Stimulated activated CD4-positive, alpha-beta T cell treated with anti-CD3 and anti-CD28 coated beads, Interleukin-15, amount 100 ng/mL, for 48 hours (primary cell): ENCODE results near the gene ANO1.

Experiments
- DNase-seq, 2 donors: peaks; one replicate each; pipeline ENCODE4 v3.0.0-alpha.2; 2020; ENCODE audit warnings: low read depth in 2 of 2

Gene ANO1

GRCh38 chr11:70138403-70138802 is 60.3 kb downstream of the ANO1 start:
- no peak for DNase-seq

GRCh38 chr11:70139785-70140410 is 61.8 kb downstream of the ANO1 start:
- no peak for DNase-seq

- no peak for DNase-seq
Measured at GRCh38 chr11:70140711-70141485, 62.8 kb downstream of the ANO1 start.

GRCh38 chr11:70141486-70142220 is 63.5 kb downstream of the ANO1 start:
- DNase-seq = no peak

- DNase-seq = no peak
Measured at GRCh38 chr11:70142221-70142875, 64.2 kb downstream of the ANO1 start.

GRCh38 chr11:70144262-70144661 is 66.1 kb downstream of the ANO1 start:
- no peak for DNase-seq

GRCh38 chr11:70145071-70145470 is 67.0 kb downstream of the ANO1 start:
- DNase-seq = no peak

- DNase-seq = no peak
Measured at GRCh38 chr11:70145841-70146240, 67.7 kb downstream of the ANO1 start.

GRCh38 chr11:70146299-70146698 is 68.2 kb downstream of the ANO1 start:
- DNase-seq = no peak

GRCh38 chr11:70146895-70147520 is 68.9 kb downstream of the ANO1 start:
- no peak for DNase-seq

- DNase-seq = no peak
Measured at GRCh38 chr11:70147668-70148067, 69.6 kb downstream of the ANO1 start.

- DNase-seq = no peak
Measured at GRCh38 chr11:70151671-70152070, 73.6 kb downstream of the ANO1 start.

GRCh38 chr11:70153133-70153727 is 75.1 kb downstream of the ANO1 start:
- no peak for DNase-seq

GRCh38 chr11:70155386-70155785 is 77.3 kb downstream of the ANO1 start:
- DNase-seq = no peak

- no peak for DNase-seq
Measured at GRCh38 chr11:70156291-70157037, 78.3 kb downstream of the ANO1 start.

- DNase-seq = no peak
Measured at GRCh38 chr11:70158201-70158600, 80.1 kb downstream of the ANO1 start.

- DNase-seq = no peak
Measured at GRCh38 chr11:70158757-70159389, 80.8 kb downstream of the ANO1 start.

GRCh38 chr11:70159627-70160570 is 81.8 kb downstream of the ANO1 start:
- DNase-seq = no peak

- DNase-seq = no peak
Measured at GRCh38 chr11:70161043-70161625, 83.0 kb downstream of the ANO1 start.
